HG03135 (cell line): Measurements from ENCODE around the gene SLC22A17.

Experiments
- ATAC-seq: cut with Tn5 transposase; IDR thresholded peaks from one replicate; pipeline ENCODE4 v1.9.1; 2021; ENCODE audit warnings: mild to moderate bottlenecking, moderate library complexity; ENCODE audit not compliant: unreplicated experiment

The SLC22A17 gene

GRCh38 chr14:23382276-23382675, 29.6 kb upstream of the SLC22A17 start:
- ATAC-seq = no peak

DNA sequence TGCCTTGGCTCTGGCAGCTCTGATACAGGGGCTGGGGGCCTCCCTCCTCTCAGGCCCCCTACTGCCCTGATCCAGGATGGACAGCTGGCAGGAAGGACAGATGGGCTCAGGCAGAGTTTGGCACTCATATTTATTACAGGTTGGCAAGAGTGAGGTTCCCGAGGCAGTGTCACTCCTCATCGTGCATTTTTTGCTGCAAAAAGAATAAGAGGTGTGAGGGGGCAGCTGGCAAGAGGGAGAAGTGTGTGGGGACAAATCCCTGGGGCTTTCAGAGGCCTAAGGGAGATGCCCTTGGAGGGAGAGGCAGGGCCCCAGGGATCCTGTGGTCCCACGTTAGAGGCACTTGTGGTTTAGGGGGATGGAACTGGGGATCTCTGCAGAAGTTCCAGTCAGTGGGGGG, 29.2 kb upstream of the SLC22A17 start:
- no peak for ATAC-seq

DNA sequence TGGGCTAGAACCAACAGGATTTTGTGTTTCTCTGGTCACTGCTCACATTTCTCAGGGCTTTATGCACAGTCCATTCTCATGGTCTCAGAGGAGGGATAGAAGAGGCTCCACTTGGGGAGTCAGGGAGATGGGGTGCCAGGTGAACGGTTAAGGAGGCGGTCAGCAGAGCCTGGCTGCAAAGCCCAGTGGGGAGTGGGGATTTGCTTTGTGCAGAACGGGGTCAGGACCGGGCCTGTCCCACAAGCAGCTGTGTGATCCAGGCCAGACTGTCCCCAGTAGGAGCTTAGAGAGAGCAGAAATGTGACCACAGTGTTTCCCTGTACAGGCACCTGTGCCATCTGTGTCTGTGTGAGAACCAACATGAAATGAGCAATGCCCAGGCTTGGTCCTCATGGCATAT, 28.3 kb upstream of the SLC22A17 start:
- ATAC-seq = no peak

- no peak for ATAC-seq
Observed at GRCh38 chr14:23380197-23380914, 27.7 kb upstream of the SLC22A17 start.

GRCh38 chr14:23379366-23380196, 26.9 kb upstream of the SLC22A17 start:
- no peak for ATAC-seq

DNA sequence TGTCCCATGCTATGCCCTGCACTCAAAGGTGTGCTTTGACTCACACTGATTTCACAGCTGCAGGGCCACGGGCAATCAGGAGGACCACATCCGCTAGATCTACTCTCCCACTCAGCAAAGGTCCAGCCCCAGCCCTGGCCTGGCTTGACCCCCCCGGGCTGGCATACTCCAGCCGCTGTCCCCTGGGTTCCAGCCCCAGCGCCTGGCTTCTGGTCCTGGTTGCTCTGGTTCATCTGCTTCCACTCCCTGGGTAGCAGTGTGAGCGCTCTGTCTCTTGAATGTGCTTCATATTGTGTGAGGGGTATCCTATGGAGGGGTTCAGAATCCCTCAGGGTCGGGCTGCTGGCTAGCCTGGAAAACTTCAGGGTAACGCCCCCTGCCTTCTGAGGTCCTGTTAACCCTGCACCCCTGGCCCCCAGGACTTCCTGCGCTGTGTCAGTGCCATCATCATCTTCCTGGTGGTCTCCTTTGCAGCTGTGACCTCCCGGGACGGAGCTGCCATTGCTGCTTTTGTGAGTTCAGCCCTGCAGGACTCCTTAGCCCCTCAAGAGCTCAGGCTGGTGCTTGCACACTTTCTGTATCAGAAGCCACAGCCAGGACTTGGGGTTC, 26.0 kb upstream of the SLC22A17 start:
- ATAC-seq = no peak

DNA sequence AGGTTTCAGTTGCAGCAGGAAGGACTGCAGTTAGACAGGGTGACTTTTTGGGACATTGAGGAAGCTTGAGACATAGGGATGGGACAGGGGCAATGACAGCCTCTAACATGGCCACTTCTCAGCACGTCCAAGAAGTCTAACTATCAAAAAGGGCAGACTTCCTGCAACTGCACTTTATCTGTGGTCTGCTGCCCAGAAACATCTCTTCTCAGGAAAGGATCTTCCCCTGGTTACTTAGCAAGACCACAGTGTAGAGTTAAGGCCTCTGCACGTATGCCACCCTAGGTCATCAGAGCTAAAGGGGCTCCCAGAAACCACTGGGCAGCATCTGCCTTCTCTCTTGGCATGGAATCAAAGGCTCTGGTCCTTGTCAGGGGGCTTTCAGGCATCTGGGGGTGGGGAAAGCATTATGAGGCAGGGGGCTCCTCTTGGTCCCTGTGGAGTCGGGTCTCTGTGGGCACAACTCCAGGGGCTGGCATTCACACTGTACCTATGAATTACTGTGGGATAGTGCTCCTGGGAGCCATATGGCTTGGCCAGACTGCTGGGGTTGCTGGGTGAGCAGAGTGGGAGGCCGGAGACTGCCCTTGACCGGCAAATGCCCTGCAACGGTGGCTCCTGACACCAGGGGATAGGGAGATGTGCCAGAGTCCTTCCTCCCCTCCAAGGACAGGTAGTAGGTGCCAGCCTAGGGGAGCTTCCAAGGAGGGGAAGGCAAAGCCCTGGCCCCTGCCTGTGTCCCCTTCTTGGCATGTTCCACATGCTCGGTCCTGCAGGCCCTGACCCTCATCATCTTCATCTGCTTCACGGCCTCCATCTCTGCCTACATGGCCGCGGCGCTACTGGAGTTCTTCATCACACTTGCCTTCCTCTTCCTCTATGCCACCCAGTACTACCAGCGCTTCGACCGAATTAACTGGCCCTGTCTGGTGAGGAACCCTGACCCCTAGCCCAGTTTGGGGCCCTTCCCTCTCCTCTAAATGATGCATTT, 25.2 kb upstream of the SLC22A17 start:
- no peak for ATAC-seq

- ATAC-seq = no peak
Observed at GRCh38 chr14:23377198-23377550, 24.5 kb upstream of the SLC22A17 start.

- no peak for ATAC-seq
Observed at GRCh38 chr14:23376482-23377197, 24.0 kb upstream of the SLC22A17 start, which contains the start of gene CMTM5. TSS of gene CMTM5 (plus strand) at chr14:23377046. CDS start at chr14:23377252, 206 bp downstream.

GRCh38 chr14:23375527-23376251, 23.0 kb upstream of the SLC22A17 start:
- ATAC-seq = no peak

- ATAC-seq = no peak
Observed at GRCh38 chr14:23373041-23373440, 20.4 kb upstream of the SLC22A17 start.

DNA sequence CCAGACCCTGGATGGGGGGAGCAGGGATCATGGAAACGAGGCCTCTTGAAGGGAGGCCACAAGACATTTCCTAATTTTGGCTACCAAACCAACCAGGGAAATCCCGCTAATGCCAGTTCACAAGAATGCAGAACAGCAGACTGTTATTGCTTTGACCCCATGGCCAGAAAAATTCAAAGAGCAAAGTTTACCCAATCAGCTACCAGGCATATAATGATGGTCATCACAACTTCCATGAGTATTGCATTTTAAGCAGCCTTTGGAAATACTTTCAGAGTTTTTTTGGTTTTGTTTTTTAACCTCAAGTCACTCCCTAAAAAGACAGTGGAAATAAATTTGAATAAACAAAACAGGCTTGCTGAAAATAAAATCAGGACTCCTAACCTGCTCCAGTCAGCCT, 19.8 kb upstream of the SLC22A17 start, which contains the start of gene IL25:
Gene IL25 (plus strand): TSS at position 301 of the 400 bp plus-strand sequence.
- ATAC-seq = no peak

DNA sequence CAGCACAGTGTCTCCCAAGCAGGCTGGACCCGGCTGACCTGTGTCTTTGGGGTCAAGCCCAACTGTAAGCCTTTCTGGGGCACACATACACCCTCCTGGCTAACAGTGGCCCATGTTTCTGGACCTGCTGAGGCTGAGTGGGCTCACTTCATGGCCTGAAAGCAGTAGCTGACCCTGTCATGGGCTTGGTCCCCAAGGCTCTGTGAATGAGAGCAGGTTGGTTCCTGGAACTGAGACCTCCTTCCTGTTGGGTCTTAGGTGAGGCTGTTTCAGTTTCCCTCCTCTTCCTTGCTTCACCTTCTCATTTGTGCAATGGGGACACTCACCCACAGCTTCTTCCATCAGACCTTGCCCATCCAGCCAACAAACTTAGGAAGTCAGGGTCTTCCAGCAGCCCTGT, 19.2 kb upstream of the SLC22A17 start:
- ATAC-seq = no peak

GRCh38 chr14:23370221-23370620, 17.5 kb upstream of the SLC22A17 start:
- ATAC-seq = no peak

DNA sequence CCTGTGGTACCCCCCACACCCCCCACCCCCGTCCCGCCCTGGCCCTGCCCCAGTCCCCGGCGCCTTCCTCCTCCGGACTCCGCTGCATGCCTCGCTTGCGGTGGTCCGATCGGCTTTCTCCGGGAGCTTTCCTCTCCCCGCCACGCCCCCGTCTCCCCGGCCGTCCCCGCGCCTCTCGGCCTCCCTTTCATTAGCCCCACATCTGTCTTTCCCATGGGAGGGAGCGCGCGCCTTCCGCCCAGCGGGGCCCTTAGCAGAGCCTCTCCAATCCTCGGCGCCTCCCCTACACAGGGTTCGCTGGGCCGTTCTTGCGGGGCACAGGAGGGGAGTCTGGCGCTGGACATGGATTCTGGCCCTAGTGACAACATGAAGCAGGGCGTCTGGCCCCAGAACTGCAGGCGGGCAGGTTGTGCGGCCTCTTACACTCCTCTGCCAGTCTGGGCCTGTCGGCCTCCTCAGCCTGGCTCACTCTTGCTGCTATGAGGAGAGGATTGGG, 13.8 kb upstream of the SLC22A17 start:
- no peak for ATAC-seq

DNA sequence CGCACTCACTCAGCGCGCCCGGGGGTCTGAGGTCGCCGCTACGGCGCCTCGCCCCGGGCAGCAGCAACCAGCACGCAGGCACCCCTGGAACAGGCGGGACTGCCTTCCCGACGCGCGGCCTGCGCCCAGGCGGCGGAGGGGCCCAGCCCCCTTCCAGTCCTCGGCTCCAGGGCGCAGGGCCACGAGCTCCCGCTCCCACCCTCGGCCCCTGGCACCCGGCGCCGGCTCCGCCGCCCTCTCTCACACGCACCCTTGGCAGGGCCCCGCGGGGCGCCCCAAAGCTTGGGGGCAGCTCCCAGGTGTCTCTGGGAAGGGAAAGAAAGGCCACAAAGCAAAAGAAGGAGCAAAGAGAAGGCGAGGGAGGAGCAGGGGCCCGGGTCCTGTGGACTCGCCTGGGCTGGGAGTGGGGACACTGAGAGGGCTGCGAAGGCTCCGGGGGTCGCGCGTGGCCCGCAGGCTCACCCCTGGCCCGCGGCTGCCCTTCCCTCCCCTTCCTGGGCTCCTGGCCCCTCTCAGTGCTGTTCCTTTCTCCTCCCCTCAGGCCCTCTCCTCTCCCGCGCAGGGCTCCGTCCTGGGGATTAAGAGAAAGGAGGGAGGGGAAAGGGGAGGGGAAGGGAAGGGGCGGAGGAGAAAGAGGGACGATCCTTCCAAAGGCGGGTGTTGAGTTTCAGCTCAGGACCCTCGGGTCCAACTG, 13.2 kb upstream of the SLC22A17 start:
- no peak for ATAC-seq

DNA sequence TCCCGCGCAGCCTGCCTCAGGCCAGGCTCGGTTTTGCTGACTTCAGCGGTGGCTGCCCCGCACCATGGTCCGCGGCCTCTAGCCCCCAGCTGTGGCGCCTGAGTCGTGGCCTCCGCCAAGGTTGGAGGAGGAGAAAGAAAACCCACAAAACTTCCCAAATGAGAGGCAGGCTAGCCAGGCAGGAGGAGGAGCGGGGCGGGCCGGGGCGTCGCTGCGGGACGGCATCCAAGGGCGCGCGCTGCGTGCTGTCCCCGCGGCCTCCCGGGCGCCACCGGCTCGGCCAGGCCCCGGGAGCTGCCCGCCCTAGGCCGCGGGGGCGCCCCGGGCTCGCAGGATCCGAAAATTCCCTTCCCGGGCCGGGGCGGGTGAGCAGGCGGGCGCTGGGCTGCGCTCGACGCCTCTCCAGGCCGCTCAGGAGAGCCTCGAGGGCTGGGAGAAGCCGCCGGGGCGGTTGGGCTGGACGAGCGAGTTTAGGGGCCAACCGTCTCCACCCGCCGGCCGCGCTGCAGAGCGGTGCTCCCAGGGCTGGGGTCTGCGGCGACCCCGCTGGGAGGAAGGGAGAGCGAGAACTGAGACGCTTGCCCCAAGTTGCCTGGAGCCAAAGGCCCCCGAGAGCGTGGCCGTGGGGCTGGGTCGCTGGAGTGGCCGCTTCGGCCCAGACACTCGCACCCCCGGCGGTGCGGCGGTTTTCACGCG, 12.5 kb upstream of the SLC22A17 start, which contains the start of gene EFS:
Gene EFS (minus strand): TSS at position 137 of the 696 bp plus-strand sequence. CDS start 147 bp downstream, outside the sequence.
- no peak for ATAC-seq
